ENCODE data around the gene DHH. TPM values are rescaled to one million over a fixed set of nuclear protein-coding genes. Genes with fewer than 3 reads are reported as not detected.
"Not testable (repeated sequence)": the region's sequence is repeated elsewhere in the genome, so short reads cannot be mapped to it uniquely, and the experiment has no call there.

DHH gene
- total RNA-seq, 2 experiments from 2014 or later, result 0.06 to 0.17 TPM

DNA sequence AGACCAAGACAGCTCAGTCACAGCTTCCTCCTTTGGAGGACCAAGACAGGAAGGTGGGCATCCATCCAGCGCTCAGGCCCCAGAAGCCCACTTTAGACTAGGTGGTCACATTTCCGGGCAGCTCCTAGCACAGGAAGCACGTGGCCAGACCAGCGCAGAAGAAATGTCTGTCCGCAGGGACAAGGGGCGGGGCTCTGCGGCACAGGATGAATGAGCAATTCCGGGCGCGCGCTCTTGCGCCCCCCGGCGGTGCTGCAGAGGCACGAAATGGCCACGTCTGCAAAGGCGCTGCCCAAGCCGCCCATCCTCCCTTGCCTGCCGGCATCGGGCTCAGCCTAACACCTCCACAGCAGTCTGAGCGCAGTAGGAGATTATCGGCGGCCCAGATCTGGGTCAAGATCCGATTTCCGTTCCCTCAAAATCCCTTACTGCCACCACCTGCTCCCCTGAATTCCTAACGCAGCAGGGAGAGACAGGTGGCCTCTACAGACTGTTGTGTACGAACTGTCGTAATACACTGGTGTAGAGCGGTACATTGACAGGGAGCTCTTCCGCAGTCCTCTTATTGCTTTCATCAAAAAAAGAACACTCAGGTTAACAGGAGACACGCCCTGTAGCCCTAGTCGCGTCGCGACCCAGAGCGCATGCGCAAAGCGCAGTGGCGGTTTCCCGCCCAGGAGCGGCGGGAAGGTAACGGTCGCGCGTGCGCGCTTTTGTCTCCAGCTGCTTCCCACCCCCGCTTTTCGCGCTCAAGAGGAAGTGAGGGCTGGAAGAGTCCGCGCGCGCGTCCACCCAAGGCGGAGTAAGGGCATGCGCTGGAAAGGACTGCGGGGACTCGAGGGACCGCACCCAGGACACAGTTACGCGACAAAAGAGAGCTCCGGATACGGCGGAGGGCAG is 35.8 kb upstream of the DHH start:
- no peak overlapping the region for H2AFZ ChIP-seq (ENCODE audit: low read length)
- POLR2A ChIA-PET, result interaction anchor here (0.7 to 3.2 kb wide), 19 partner anchors 9 to 193 kb away, joined by 3 to 24 read pairs (median 4); partner anchors contain the start of genes RHEBL1, TROAP, TUBA1A and TUBA1C
- H3K4me3 ChIP-seq (ENCODE audit: low read depth, low read length, poor library complexity, severe bottlenecking), result peak overlapping the region; percentile 90
- H3K9me3 ChIP-seq (ENCODE audit: low read length), result no peaks in the 10 kb centered on the region
- peaks cover 56% of the 10 kb centered on the region for H3K79me2 ChIP-seq (ENCODE audit: insufficient read depth, low read depth, low read length)
- peaks cover 52% of the 10 kb centered on the region for H3K36me3 ChIP-seq (ENCODE audit: insufficient read depth, low read length)
- H3K27ac ChIP-seq (ENCODE audit: low read depth, low read length, poor library complexity, severe bottlenecking), result peak overlapping the region; percentile 95
- no peaks in the 10 kb centered on the region for H3K9me2 ChIP-seq (ENCODE audit: insufficient read depth, low read length)
- intact Hi-C loops (cut with micrococcal nuclease; ENCODE audit: unreplicated experiment), result loop anchor here (1.0 to 5.0 kb wide), 8 partner anchors 20 to 612 kb away; partner anchors contain the start of genes DDX23, KMT2D, LMBR1L and PRKAG1
- no peak for TF ChIP-seq EZH2phosphoT487 (IDR thresholded peaks at IDR 0.05; ENCODE audit: borderline replicate concordance, low read depth, low read length)
- TF ChIP-seq, protein P1, sequence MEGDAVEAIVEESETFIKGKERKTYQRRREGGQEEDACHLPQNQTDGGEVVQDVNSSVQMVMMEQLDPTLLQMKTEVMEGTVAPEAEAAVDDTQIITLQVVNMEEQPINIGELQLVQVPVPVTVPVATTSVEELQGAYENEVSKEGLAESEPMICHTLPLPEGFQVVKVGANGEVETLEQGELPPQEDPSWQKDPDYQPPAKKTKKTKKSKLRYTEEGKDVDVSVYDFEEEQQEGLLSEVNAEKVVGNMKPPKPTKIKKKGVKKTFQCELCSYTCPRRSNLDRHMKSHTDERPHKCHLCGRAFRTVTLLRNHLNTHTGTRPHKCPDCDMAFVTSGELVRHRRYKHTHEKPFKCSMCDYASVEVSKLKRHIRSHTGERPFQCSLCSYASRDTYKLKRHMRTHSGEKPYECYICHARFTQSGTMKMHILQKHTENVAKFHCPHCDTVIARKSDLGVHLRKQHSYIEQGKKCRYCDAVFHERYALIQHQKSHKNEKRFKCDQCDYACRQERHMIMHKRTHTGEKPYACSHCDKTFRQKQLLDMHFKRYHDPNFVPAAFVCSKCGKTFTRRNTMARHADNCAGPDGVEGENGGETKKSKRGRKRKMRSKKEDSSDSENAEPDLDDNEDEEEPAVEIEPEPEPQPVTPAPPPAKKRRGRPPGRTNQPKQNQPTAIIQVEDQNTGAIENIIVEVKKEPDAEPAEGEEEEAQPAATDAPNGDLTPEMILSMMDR (conservative IDR thresholded peaks at IDR 0.05; ENCODE audit: low read length), result peak; percentile 92
- CTCF ChIA-PET (ENCODE audit: unreplicated experiment), result interaction anchor here (0.7 to 2.7 kb wide), 7 partner anchors 19 to 138 kb away, joined by 3 to 14 read pairs (median 5); partner anchors contain the start of genes LMBR1L, RHEBL1 and TUBA1A
- peak; percentile 97 for DNase-seq (ENCODE audit: low spot score)
- H4K20me1 ChIP-seq (ENCODE audit: insufficient read depth, low read length), result peaks cover 15% of the 10 kb centered on the region
- peaks cover 22% of the 10 kb centered on the region for H3K4me1 ChIP-seq (ENCODE audit: insufficient read depth, low read length, poor library complexity, severe bottlenecking)
- H3K4me2 ChIP-seq (ENCODE audit: low read length), result peak overlapping the region; percentile 90
- BruUV-seq (replicated peaks), result no TSS peak

GRCh38 chr12:49129332-49130150 is 34.9 kb upstream of the DHH start:
- Histone ChIP-seq H3K9me2 (ENCODE audit: insufficient read depth, low read length) (no peaks in the 10 kb centered on the region), H3K79me2 (ENCODE audit: insufficient read depth, low read depth, low read length) (peaks cover 50% of the 10 kb centered on the region), H3K9me3 (ENCODE audit: low read length) (no peaks in the 10 kb centered on the region), H4K20me1 (ENCODE audit: insufficient read depth, low read length) (peaks cover 15% of the 10 kb centered on the region), H3K4me3 (ENCODE audit: low read depth, low read length, poor library complexity, severe bottlenecking) (peak overlapping the region; percentile 90), H2AFZ (ENCODE audit: low read length) (no peak overlapping the region), H3K4me1 (ENCODE audit: insufficient read depth, low read length, poor library complexity, severe bottlenecking) (peaks cover 22% of the 10 kb centered on the region), H3K36me3 (ENCODE audit: insufficient read depth, low read length) (peaks cover 52% of the 10 kb centered on the region), H3K4me2 (ENCODE audit: low read length) (peak overlapping the region; percentile 90), H3K27ac (ENCODE audit: low read depth, low read length, poor library complexity, severe bottlenecking) (peak overlapping the region; percentile 95)
- DNase-seq (ENCODE audit: low spot score), result no peak
- intact Hi-C loops (cut with micrococcal nuclease; ENCODE audit: unreplicated experiment), result loop anchor here (1.0 to 5.0 kb wide), 8 partner anchors 19 to 613 kb away; partner anchors contain the start of genes DDX23, KMT2D, LMBR1L and PRKAG1
- TF ChIP-seq, protein P1 (conservative IDR thresholded peaks at IDR 0.05; ENCODE audit: low read length), result no peak
- TF ChIP-seq EZH2phosphoT487 (IDR thresholded peaks at IDR 0.05; ENCODE audit: borderline replicate concordance, low read depth, low read length), result no peak
- BruUV-seq (replicated peaks), result no TSS peak
- ChIA-PET CTCF (ENCODE audit: unreplicated experiment) (interaction anchor here (0.7 to 1.8 kb wide), 3 partner anchors 18 to 109 kb away, joined by 3 to 14 read pairs (median 5); partner anchors contain the start of gene LMBR1L), POLR2A (interaction anchor here (0.9 to 2.8 kb wide), 8 partner anchors 13 to 79 kb away, joined by 3 to 24 read pairs (median 4); partner anchors contain the start of genes RHEBL1 and TUBA1A)

GRCh38 chr12:49127971-49128370 is 33.4 kb upstream of the DHH start:
- not testable (repeated sequence) for DNase-seq (ENCODE audit: low spot score)

More at GRCh38 chr12:49127971-49128370, 33.4 kb upstream of the DHH start:
- CTCF ChIA-PET (ENCODE audit: unreplicated experiment); H3K4me3 ChIP-seq (ENCODE audit: low read depth, low read length, poor library complexity, severe bottlenecking); H3K9me2 ChIP-seq (ENCODE audit: insufficient read depth, low read length); H3K4me2 ChIP-seq (ENCODE audit: low read length); H3K9me3 ChIP-seq (ENCODE audit: low read length); POLR2A ChIA-PET; H3K27ac ChIP-seq (ENCODE audit: low read depth, low read length, poor library complexity, severe bottlenecking); H2AFZ ChIP-seq (ENCODE audit: low read length); intact Hi-C loops (cut with micrococcal nuclease; ENCODE audit: unreplicated experiment): not testable (repeated sequence)
- H4K20me1 ChIP-seq (ENCODE audit: insufficient read depth, low read length), result peaks cover 15% of the 10 kb centered on the region
- H3K79me2 ChIP-seq (ENCODE audit: insufficient read depth, low read depth, low read length), result peaks cover 38% of the 10 kb centered on the region
- H3K4me1 ChIP-seq (ENCODE audit: insufficient read depth, low read length, poor library complexity, severe bottlenecking), result peaks cover 14% of the 10 kb centered on the region
- BruUV-seq (replicated peaks), result TSS peak; percentile 81
- peaks cover 52% of the 10 kb centered on the region for H3K36me3 ChIP-seq (ENCODE audit: insufficient read depth, low read length)
